G401 (cell line): Measurements from ENCODE around the gene IL16. TPM values are rescaled to one million over a fixed set of nuclear protein-coding genes. Genes with fewer than 3 reads are reported as not detected.
A peak's percentile ranks its signal among the peaks of the same experiment; 100 is the strongest.
"Not testable (repeated sequence)": the region's sequence is repeated elsewhere in the genome, so short reads cannot be mapped to it uniquely, and the experiment has no call there.

Experiments used
- DNase-seq: peaks from one replicate; pipeline ENCODE4 v3.0.0-alpha.2; 2015; ENCODE audit warnings: low spot score
- in situ Hi-C: cut with HindIII; loops from 2 replicates; pipeline ENCODE4 v1.10.0; 2016; ENCODE audit warnings: low sequenced_read_pairs, mixed read lengths
- total RNA-seq: library from RNA; depleted of rRNA; stranded (reverse); fragments of >200 nt; shearing (Covaris generic); gene quantifications from 2 replicates; pipeline ENCODE4 v1.2.3, GENCODE V29; 2014; rRNA removed

The IL16 gene
- total RNA-seq, 1 experiment from 2014 or later = not detected

DNA sequence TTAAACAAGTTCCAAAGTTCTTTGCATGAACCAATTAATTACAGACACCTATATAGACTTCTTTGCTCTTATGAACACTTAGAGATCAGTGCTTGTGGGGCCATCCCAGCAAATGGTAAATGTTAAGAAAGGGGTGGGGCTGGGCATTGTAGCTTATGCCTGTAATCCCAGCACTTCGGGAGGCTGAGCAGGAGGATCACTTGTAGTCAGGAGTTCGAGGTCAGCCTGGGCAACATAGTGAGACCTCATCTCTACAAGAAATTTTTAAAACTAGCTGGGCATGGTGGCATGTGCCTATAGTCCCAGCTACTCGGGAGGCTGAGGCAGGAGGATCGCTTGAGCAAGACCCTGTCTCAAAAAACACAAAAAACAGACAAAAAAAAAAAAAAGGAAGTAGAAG is 146.7 kb downstream of the IL16 start:
- DNase-seq = no peak
- in situ Hi-C loops = no loop called here

DNA sequence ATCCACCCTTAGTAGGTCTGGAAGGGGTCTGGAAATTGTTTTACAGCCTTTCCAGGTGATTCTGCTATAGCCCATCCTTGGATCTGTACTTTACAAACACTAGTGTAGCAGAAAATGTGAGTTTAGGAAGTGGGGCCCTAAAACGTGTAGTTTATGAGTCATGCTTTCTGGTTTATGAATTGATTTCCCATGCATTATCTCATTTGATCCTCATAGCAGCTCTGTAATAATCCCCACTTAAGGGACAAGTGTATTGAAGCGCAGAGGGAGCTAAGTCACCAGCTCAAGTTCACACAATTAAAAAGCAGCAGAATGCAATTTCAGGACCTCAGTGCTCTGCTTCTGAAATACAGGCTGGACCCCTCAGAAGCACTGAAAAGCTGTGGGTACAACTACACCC is 149.9 kb downstream of the IL16 start:
- in situ Hi-C loops = no loop called here
- DNase-seq = no peak

- no peak for DNase-seq
- in situ Hi-C loops = no loop called here
These were observed 151.2 kb downstream of the IL16 start for GRCh38 chr15:81347910-81348309.

DNA sequence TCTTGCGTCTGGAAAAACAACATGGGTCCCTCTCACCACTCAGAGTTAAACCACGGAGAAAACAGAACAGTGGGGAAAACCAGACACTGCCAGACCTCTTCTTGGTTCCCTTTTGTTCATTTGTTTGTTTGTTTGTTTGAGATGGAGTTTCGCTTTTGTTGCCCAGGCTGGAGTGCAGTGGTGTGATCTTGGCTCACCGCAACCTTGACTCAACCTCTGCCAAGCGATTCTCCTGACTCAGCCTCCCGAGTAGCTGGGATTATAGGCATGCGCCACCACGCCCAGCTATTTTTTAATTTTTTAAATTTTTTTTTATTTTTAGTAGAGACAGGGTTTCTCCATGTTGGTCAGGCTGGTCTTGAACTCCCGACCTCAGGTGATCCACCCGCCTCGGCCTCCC is 152.0 kb downstream of the IL16 start:
- in situ Hi-C loops = not testable (repeated sequence)

GRCh38 chr15:81349271-81349670 is 152.6 kb downstream of the IL16 start:
- in situ Hi-C loops = no loop called here

More for the DNA sequence above, 152.0 kb downstream of the IL16 start:
- not testable (repeated sequence) for DNase-seq

DNA sequence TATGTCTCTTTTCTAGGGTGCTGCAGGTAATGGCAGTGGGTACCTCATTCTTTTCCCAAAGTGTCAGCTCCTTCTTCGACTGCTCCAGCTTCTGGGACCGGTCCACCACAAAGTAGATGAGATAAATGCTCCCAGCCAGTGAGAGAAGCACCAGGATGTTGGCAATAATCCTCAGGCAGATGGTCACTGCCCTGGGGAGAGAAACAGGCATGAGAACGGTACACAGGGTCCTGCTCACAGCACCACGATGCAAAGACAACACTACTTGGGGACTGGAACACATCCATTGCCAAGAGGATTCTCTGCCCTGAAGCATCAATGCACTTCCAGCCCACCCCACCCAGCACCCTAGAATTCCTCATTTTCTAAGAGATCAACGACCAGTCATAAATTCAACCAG is 155.0 kb downstream of the IL16 start:
- DNase-seq = peak; percentile 96
- in situ Hi-C loops = no loop called here

More at GRCh38 chr15:81349271-81349670, 152.6 kb downstream of the IL16 start:
- no peak for DNase-seq

GRCh38 chr15:81356252-81356651 is 159.6 kb downstream of the IL16 start:
- DNase-seq = no peak
- in situ Hi-C loops = no loop called here

DNA sequence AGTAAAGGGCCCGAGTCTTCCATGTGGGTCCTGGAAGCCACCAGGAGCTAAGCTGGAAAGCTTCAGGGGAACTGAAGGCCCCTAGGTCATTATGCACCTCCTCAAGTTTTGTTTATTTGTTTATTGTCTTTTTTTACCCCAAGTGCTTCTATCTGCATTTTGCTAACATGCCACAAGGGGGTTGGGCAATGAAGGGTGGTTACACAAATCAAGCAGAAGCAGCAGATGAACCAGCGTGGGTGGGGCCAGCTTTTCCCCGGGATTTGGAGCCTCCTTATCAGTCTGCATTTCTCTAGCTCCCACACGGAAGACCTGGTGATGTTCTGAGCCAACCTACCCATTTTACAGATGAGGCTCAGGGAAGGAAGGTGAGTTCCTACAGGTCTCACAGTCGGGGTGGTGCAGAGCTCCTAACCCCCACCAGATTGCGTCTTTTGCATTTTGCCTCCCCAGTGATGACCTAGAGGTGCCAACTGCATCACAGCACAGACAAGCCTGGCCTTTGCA is 160.6 kb downstream of the IL16 start:
- no peak for DNase-seq
- in situ Hi-C loops = no loop called here

GRCh38 chr15:81358248-81358647 is 161.6 kb downstream of the IL16 start:
- in situ Hi-C loops = no loop called here
- DNase-seq = peak; percentile 34

GRCh38 chr15:81360491-81360890 is 163.8 kb downstream of the IL16 start:
- DNase-seq = no peak
- in situ Hi-C loops = no loop called here

- in situ Hi-C loops = no loop called here
These were observed 165.2 kb downstream of the IL16 start for GRCh38 chr15:81361891-81362290.

GRCh38 chr15:81362790-81363189 is 166.1 kb downstream of the IL16 start:
- in situ Hi-C loops = no loop called here
- no peak for DNase-seq

More at GRCh38 chr15:81361891-81362290, 165.2 kb downstream of the IL16 start:
- no peak for DNase-seq

- no peak for DNase-seq
- in situ Hi-C loops = no loop called here
These were observed 166.6 kb downstream of the IL16 start for GRCh38 chr15:81363276-81363675.

Other genes starting within 250 kb of the IL16 start
- 25.1 and 29.6 TPM in 2 replicates for gene MESD, start 207.1 kb upstream of the IL16 start, total RNA-seq
- gene TLNRD1, start 196.0 kb upstream of the IL16 start, total RNA-seq = 40.7 and 42.6 TPM in 2 replicates
- not detected in 2 replicates for gene CFAP161, start 62.6 kb upstream of the IL16 start, total RNA-seq
- not detected in 2 replicates for gene STARD5, start 127.3 kb downstream of the IL16 start, total RNA-seq
- not detected in 2 replicates for gene TMC3, start 177.3 kb downstream of the IL16 start, total RNA-seq